Measurements from ENCODE around the gene KIAA0319L. TPM values are rescaled to one million over a fixed set of nuclear protein-coding genes. Genes with fewer than 3 reads are reported as not detected.

Gene KIAA0319L
- total and polyA plus RNA-seq, 2 experiments from 2014 or later: 27.2 to 75.1 TPM

DNA sequence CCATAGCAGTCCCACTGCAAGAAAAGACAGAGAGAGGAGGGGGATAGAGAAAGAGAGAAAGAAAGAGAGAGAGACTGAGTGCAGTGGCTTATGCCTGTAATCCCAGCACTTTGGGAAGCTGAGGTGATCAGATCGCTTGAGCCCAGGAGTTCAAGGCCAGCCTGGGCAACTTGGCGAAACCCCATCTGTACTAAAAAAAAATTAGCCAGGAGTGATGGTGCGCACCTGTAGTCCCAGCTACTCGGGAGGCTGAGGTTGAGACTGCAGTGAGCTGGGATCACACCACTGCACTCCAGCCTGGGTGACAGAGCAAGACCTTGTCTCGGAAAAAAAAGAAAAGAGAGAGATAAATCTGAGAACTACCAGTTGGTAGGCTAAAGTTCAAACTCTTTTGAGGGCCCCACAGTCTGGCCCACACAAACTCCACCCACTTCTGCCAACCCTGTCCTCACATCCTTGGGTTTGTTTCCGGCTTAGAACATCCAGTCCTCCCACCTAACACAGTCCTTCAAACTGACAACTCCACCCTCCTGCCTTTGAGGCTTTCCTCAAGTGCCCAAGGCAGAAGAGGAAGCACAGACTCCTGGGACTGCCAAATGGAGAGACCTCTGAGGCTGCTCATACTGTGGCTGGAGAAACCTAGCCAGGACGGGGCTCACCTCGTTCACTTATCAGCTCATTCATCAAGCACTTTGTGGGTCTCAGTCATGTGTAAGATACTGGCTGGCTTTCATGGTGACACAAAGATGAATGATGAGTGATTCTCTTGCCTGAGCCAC is 36.0 kb upstream of the KIAA0319L start:
- no peak overlapping the region for H2AFZ ChIP-seq
- ATAC-seq (no peak), DNase-seq (ENCODE audit: low spot score) (no peak)
- TF ChIP-seq POLR2AphosphoS5 (IDR thresholded peaks at IDR 0.05; ENCODE audit: low read depth) (no peak), NANOG (IDR thresholded peaks at IDR 0.05; ENCODE audit: borderline replicate concordance) (no peak), ZNF331 (CRISPR knock-in tag; IDR thresholded peaks at IDR 0.05; ENCODE audit: low read depth) (no peak), ZNF114 (CRISPR knock-in tag; IDR thresholded peaks at IDR 0.05) (no peak), JUNB (IDR thresholded peaks at IDR 0.05; ENCODE audit: unreplicated experiment) (no peak), CREB1 (CRISPR knock-in tag; IDR thresholded peaks at IDR 0.05; ENCODE audit: low read depth) (no peak), EZH2 (IDR thresholded peaks at IDR 0.05; ENCODE audit: low read depth, unreplicated experiment) (no peak)
- TF ChIP-seq, protein P1, sequence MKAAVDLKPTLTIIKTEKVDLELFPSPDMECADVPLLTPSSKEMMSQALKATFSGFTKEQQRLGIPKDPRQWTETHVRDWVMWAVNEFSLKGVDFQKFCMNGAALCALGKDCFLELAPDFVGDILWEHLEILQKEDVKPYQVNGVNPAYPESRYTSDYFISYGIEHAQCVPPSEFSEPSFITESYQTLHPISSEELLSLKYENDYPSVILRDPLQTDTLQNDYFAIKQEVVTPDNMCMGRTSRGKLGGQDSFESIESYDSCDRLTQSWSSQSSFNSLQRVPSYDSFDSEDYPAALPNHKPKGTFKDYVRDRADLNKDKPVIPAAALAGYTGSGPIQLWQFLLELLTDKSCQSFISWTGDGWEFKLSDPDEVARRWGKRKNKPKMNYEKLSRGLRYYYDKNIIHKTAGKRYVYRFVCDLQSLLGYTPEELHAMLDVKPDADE (IDR thresholded peaks at IDR 0.05): no peak
- TF ChIP-seq, protein P2, sequence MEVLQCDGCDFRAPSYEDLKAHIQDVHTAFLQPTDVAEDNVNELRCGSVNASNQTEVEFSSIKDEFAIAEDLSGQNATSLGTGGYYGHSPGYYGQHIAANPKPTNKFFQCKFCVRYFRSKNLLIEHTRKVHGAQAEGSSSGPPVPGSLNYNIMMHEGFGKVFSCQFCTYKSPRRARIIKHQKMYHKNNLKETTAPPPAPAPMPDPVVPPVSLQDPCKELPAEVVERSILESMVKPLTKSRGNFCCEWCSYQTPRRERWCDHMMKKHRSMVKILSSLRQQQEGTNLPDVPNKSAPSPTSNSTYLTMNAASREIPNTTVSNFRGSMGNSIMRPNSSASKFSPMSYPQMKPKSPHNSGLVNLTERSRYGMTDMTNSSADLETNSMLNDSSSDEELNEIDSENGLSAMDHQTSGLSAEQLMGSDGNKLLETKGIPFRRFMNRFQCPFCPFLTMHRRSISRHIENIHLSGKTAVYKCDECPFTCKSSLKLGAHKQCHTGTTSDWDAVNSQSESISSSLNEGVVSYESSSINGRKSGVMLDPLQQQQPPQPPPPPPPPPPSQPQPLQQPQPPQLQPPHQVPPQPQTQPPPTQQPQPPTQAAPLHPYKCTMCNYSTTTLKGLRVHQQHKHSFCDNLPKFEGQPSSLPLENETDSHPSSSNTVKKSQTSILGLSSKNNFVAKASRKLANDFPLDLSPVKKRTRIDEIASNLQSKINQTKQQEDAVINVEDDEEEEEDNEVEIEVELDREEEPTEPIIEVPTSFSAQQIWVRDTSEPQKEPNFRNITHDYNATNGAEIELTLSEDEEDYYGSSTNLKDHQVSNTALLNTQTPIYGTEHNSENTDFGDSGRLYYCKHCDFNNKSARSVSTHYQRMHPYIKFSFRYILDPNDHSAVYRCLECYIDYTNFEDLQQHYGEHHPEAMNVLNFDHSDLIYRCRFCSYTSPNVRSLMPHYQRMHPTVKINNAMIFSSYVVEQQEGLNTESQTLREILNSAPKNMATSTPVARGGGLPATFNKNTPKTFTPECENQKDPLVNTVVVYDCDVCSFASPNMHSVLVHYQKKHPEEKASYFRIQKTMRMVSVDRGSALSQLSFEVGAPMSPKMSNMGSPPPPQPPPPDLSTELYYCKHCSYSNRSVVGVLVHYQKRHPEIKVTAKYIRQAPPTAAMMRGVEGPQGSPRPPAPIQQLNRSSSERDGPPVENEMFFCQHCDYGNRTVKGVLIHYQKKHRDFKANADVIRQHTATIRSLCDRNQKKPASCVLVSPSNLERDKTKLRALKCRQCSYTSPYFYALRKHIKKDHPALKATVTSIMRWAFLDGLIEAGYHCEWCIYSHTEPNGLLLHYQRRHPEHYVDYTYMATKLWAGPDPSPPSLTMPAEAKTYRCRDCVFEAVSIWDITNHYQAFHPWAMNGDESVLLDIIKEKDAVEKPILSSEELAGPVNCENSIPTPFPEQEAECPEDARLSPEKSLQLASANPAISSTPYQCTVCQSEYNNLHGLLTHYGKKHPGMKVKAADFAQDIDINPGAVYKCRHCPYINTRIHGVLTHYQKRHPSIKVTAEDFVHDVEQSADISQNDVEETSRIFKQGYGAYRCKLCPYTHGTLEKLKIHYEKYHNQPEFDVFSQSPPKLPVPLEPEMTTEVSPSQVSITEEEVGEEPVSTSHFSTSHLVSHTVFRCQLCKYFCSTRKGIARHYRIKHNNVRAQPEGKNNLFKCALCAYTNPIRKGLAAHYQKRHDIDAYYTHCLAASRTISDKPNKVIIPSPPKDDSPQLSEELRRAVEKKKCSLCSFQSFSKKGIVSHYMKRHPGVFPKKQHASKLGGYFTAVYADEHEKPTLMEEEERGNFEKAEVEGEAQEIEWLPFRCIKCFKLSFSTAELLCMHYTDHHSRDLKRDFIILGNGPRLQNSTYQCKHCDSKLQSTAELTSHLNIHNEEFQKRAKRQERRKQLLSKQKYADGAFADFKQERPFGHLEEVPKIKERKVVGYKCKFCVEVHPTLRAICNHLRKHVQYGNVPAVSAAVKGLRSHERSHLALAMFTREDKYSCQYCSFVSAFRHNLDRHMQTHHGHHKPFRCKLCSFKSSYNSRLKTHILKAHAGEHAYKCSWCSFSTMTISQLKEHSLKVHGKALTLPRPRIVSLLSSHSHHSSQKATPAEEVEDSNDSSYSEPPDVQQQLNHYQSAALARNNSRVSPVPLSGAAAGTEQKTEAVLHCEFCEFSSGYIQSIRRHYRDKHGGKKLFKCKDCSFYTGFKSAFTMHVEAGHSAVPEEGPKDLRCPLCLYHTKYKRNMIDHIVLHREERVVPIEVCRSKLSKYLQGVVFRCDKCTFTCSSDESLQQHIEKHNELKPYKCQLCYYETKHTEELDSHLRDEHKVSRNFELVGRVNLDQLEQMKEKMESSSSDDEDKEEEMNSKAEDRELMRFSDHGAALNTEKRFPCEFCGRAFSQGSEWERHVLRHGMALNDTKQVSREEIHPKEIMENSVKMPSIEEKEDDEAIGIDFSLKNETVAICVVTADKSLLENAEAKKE (CRISPR knock-in tag; IDR thresholded peaks at IDR 0.05): no peak
- no peak overlapping the region for H3K27ac ChIP-seq (ENCODE audit: low read depth)
- Mint-ChIP-seq H3K27me3 (ENCODE audit: insufficient read depth, low read depth, poor library complexity) (peaks cover 3% of the 10 kb centered on the region), H3K27ac (no peak overlapping the region), H3K36me3 (ENCODE audit: low read depth) (no peaks in the 10 kb centered on the region), H3K4me1 (peaks cover 5% of the 10 kb centered on the region; the same call in 2 of the 3 replicates), H3K4me3 (no peak overlapping the region), H3K9me3 (0 out of 3 replicates have a peak, but pooled peaks cover 2% of the 10 kb centered on the region)
- no peaks in the 10 kb centered on the region for H3K36me3 ChIP-seq (ENCODE audit: insufficient read depth)
- H3K4me2 ChIP-seq: no peak overlapping the region
- no peaks in the 10 kb centered on the region for H3K9me2 ChIP-seq (ENCODE audit: insufficient read depth)
- H3K4me3 ChIP-seq: no peak overlapping the region
- H3K4me1 ChIP-seq (ENCODE audit: insufficient read depth): no peaks in the 10 kb centered on the region
- H3K79me2 ChIP-seq (replicated peaks; ENCODE audit: insufficient read depth): no peaks in the 10 kb centered on the region
- H3K27me3 ChIP-seq (ENCODE audit: insufficient read depth): no peaks in the 10 kb centered on the region
- no peaks in the 10 kb centered on the region for H3F3A ChIP-seq (replicated peaks; ENCODE audit: low read depth)
- H4K20me1 ChIP-seq (replicated peaks; ENCODE audit: insufficient read depth): no peaks in the 10 kb centered on the region; the same call in 1 of the 2 replicates

Data from GM23338 (cell line).